HepG2 (cell line): ENCODE data around the gene TIFAB. TPM values are rescaled to one million over a fixed set of nuclear protein-coding genes. Genes with fewer than 3 reads are reported as not detected.

Experiments used
- ATAC-seq: fragments of 200-7000 bp; cut with Tn5 transposase; 3 replicates; pipeline ENCODE4 v1.9.1; 2020; ENCODE audit warnings: mild to moderate bottlenecking, moderate library complexity
- BruUV-seq: library from RNA; stranded (reverse); fragments of 400-500 nt; replicated peaks from 2 replicates; lab custom pipeline; 2021; lab: Mats Ljungman, UMichigan
- CTCF ChIA-PET: fragments of 300-600 bp; formaldehyde crosslinking; extraction: SDS; loops from one replicate; lab custom pipeline; 2021; ENCODE audit warnings: low total read pairs, inconsistent platforms, low intra/inter-chr PET ratio; lab: Yijun Ruan, JAX
- POLR2A ChIA-PET: fragments of 350-600 bp; sonication (Branson Sonifier 250); formaldehyde crosslinking; loops from one replicate; lab custom pipeline; 2020; ENCODE audit warnings: antibody characterized with exemption, inconsistent platforms; lab: Yijun Ruan, JAX
- DNase-seq: peaks from one replicate; pipeline ENCODE4 v3.0.0-alpha.2; 2015; ENCODE audit warnings: low spot score
- FAIRE-seq: peaks from 3 replicates; lab custom pipeline; 2011; peaks lifted over from hg19 to GRCh38; lab: Jason Lieb, UNC
- H2AFZ ChIP-seq: one replicate; pipeline ENCODE4 v1.6.1; 2011; ENCODE audit warnings: low read length, inconsistent platforms
- H3K27ac ChIP-seq: fragments of 300-600 bp; 3 replicates; pipeline ENCODE4 v1.8.0; 2011; ENCODE audit warnings: mixed run types, mild to moderate bottlenecking, mixed read lengths, low read length, inconsistent platforms; ENCODE audit not compliant: insufficient read depth; ENCODE audit errors: extremely low read length
- H3K27me3 ChIP-seq, 2 experiments: fragments of 200-600 bp in 1 of 2; 2 replicates in 1 of 2; 3 replicates in 1 of 2; pipeline versions ENCODE4 v1.6.0 to v1.8.0; 2011; ENCODE audit warnings: low read length in 2 of 2, mild to moderate bottlenecking in 2 of 2, moderate library complexity in 2 of 2, inconsistent platforms in 1 of 2; ENCODE audit not compliant: insufficient read depth in 2 of 2, control insufficient read depth in 1 of 2
- H3K36me3 ChIP-seq, 2 experiments: fragments of 200-600 bp in 1 of 2; replicated peaks in 1 of 2; 2 replicates in 1 of 2; 3 replicates in 1 of 2; pipeline versions ENCODE4 v1.5.1 to v1.8.0; 2011; ENCODE audit warnings: low read length in 2 of 2, inconsistent platforms in 1 of 2; ENCODE audit not compliant: insufficient read depth in 2 of 2, control insufficient read depth in 1 of 2
- H3K4me1 ChIP-seq: 2 replicates; pipeline ENCODE4 v1.5.1; 2012; ENCODE audit warnings: low read length, inconsistent platforms; ENCODE audit not compliant: insufficient read depth
- H3K4me2 ChIP-seq: 2 replicates; pipeline ENCODE4 v1.6.0; 2011; ENCODE audit warnings: low read depth, low read length, inconsistent platforms
- H3K4me3 ChIP-seq, 3 experiments: fragments of 200-600 bp in 1 of 3; sonication (generic), shearing (Covaris generic) in 1 of 3; replicated peaks in 1 of 3; 2 replicates each; pipeline ENCODE4 v1.5.1; 2011 to 2016; ENCODE audit warnings: low read length in 3 of 3, inconsistent platforms in 2 of 3, low read depth in 2 of 3, mild to moderate bottlenecking in 2 of 3, control low read depth in 1 of 3, mixed read lengths in 1 of 3; ENCODE audit not compliant: insufficient read depth in 1 of 3
- H3K79me2 ChIP-seq: one replicate; pipeline ENCODE4 v1.6.1; 2011; ENCODE audit warnings: low read length, inconsistent platforms; ENCODE audit not compliant: insufficient read depth
- H3K9ac ChIP-seq: 2 replicates; pipeline ENCODE4 v1.6.0; 2011; ENCODE audit warnings: mild to moderate bottlenecking, low read depth, low read length, inconsistent platforms; ENCODE audit not compliant: insufficient read depth
- H3K9me3 ChIP-seq: 2 replicates; pipeline ENCODE4 v1.5.1; 2012; ENCODE audit warnings: mild to moderate bottlenecking, low read length
- H4K20me1 ChIP-seq: 2 replicates; pipeline ENCODE4 v1.6.0; 2011; ENCODE audit warnings: inconsistent platforms, mild to moderate bottlenecking, low read length, moderate library complexity; ENCODE audit not compliant: insufficient read depth
- ATF7 ChIP-seq, 2 experiments: fragments of 450-650 bp in 1 of 2; sonication (generic) in 1 of 2; formaldehyde crosslinking in 1 of 2; IDR thresholded peaks; 2 replicates each; pipeline versions ENCODE4 v1.4.0 to v1.6.1; 2016 to 2020; ENCODE audit warnings: antibody characterized with exemption in 1 of 2, mild to moderate bottlenecking in 1 of 2, missing genetic modification reagents in 1 of 2
- CREB1 ChIP-seq, 2 experiments: fragments of 450-650 bp in 1 of 2; IDR thresholded peaks; 2 replicates each; pipeline ENCODE4 v1.6.1; 2016 to 2017; ENCODE audit warnings: control low read depth in 1 of 2, mild to moderate bottlenecking in 1 of 2, missing compliant biosample characterization in 1 of 2, missing genetic modification characterization in 1 of 2
- NFATC3 ChIP-seq: sonication (generic); formaldehyde crosslinking; IDR thresholded peaks from 2 replicates; pipeline ENCODE4 v1.5.1; 2020; ENCODE audit warnings: mild to moderate bottlenecking, missing genetic modification reagents
- ZNF678 ChIP-seq: sonication (generic); formaldehyde crosslinking; IDR thresholded peaks from 2 replicates; pipeline ENCODE4 v1.4.0; 2020; ENCODE audit warnings: mild to moderate bottlenecking, missing genetic modification reagents
- WGBS: methylation state at CpG from one replicate; pipeline ENCODE4 v1.1.6; 2017; ENCODE audit warnings: low lambda C conversion rate; 5-methylcytosine and 5-hydroxymethylcytosine counted together
- in situ Hi-C: cut with HindIII; loops from 2 replicates; pipeline ENCODE4 v1.10.0; 2017; ENCODE audit warnings: low pct_unique_long_range_greater_than_20kb; ENCODE audit not compliant: extremely low pct_ligation_motif_present
- intact Hi-C: fragments of 100-400 bp; cut with micrococcal nuclease; formaldehyde crosslinking; loops from one replicate; pipeline ENCODE4 v1.10.0; 2022; ENCODE audit not compliant: unreplicated experiment
- polyA plus RNA-seq, 8 experiments: library from polyadenylated mRNA; depleted of rRNA in 3 of 8; stranded (reverse) in 7 of 8; unstranded in 1 of 8; fragments of >200 nt; fragmentation: Illumina TruSeq in 4 of 8; extraction: Trizol in 4 of 8; gene quantifications; 2 replicates each; pipeline versions ENCODE4 v1.2.1 to v1.2.3, GENCODE V29; 2011 to 2016; ENCODE audit warnings: low read depth in 4 of 8, missing spikeins in 1 of 8, mixed read lengths in 1 of 8; ENCODE audit not compliant: insufficient read depth in 1 of 8
- total RNA-seq, 5 experiments: library from RNA; depleted of rRNA; stranded (reverse); fragments of >200 nt; fragmentation: Illumina TruSeq; extraction: Trizol; gene quantifications; 2 replicates each; pipeline ENCODE4 v1.2.3, GENCODE V29; 2016; ENCODE audit warnings: low read depth in 1 of 5
- TF ChIP-seq, protein P1 (sequence below): sonication (generic); formaldehyde crosslinking; IDR thresholded peaks from 2 replicates; pipeline ENCODE4 v1.8.0; 2022; ENCODE audit warnings: missing genetic modification reagents, mild to moderate bottlenecking, moderate library complexity, borderline replicate concordance

The TIFAB gene
- total and polyA plus RNA-seq, 2 of the 13 experiments (the other 11 are each of a cell fraction or from before 2014, with no cell fraction given), result not detected

DNA sequence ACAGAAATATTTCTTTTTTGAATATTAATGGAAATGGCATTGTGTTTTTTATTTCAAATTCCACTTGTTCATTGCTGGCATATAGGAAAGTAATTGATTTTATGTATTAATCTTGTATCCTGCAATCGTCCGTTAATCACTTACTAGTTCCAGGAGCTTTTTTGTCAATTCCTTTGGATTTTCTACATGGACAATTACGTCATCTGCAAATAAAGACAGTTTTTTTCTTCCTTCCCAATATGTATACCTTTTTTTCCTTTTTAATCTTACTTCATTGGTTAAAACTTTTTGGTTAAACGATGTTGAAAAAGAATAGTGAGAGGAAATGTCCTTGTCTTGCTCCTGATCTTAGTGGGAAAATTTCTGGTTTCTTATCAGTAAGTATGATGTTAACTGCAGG is 1.5 kb upstream of the TIFAB start:
- ATAC-seq (no peak), FAIRE-seq (no peak), DNase-seq (no peak)
- no peak overlapping the region for H3K9ac ChIP-seq
- POLR2A ChIA-PET, result no interaction called here
- H3K79me2 ChIP-seq, result no peaks in the 10 kb centered on the region
- no peak overlapping the region for H2AFZ ChIP-seq
- CTCF ChIA-PET, result no interaction called here
- H3K27ac ChIP-seq, result no peak overlapping the region
- in situ Hi-C loops, result loop anchor here (25.0 kb wide), 1 partner anchor 284 kb away; no protein-coding TSS in a partner anchor
- no peaks in the 10 kb centered on the region for H4K20me1 ChIP-seq
- no TSS peak for BruUV-seq
- H3K9me3 ChIP-seq, result no peaks in the 10 kb centered on the region
- intact Hi-C loops, result no loop called here
- no peaks in the 10 kb centered on the region for H3K4me1 ChIP-seq
- no peak overlapping the region for H3K4me2 ChIP-seq
- peaks cover 4 to 17% of the 10 kb centered on the region in 2 experiments; a peak in 2 of 5 replicates for H3K27me3 ChIP-seq
- H3K4me3 ChIP-seq, result no peak overlapping the region
- TF ChIP-seq CREB1 (IDR thresholded peaks at IDR 0.05), result peak; percentile 3; the same call in 1 of the 2 replicates
- TF ChIP-seq CREB1 (CRISPR knock-in tag; IDR thresholded peaks at IDR 0.05), result no peak
- TF ChIP-seq NFATC3 (CRISPR knock-in tag), result no peak
- no peak for TF ChIP-seq ZNF678
- TF ChIP-seq ATF7 (IDR thresholded peaks at IDR 0.05), result peak; percentile 93
- no peak for TF ChIP-seq ATF7 (CRISPR knock-in tag; IDR thresholded peaks at IDR 0.05)
- TF ChIP-seq, all 625 proteins: peak for 2
- 31% methylated on average over 4 of the region's 4 CpGs for WGBS
- no peaks in the 10 kb centered on the region for H3K36me3 ChIP-seq

GRCh38 chr5:135451581-135452320 is 400 bp downstream of the TIFAB start:
- no peaks in the 10 kb centered on the region for H3K4me1 ChIP-seq
- intact Hi-C loops, result no loop called here
- no peak for FAIRE-seq
- ATAC-seq, result no peak
- no peaks in the 10 kb centered on the region for H3K36me3 ChIP-seq
- H3K79me2 ChIP-seq, result no peaks in the 10 kb centered on the region
- H3K27ac ChIP-seq, result no peak overlapping the region
- no peak for DNase-seq
- TF ChIP-seq, protein P1, sequence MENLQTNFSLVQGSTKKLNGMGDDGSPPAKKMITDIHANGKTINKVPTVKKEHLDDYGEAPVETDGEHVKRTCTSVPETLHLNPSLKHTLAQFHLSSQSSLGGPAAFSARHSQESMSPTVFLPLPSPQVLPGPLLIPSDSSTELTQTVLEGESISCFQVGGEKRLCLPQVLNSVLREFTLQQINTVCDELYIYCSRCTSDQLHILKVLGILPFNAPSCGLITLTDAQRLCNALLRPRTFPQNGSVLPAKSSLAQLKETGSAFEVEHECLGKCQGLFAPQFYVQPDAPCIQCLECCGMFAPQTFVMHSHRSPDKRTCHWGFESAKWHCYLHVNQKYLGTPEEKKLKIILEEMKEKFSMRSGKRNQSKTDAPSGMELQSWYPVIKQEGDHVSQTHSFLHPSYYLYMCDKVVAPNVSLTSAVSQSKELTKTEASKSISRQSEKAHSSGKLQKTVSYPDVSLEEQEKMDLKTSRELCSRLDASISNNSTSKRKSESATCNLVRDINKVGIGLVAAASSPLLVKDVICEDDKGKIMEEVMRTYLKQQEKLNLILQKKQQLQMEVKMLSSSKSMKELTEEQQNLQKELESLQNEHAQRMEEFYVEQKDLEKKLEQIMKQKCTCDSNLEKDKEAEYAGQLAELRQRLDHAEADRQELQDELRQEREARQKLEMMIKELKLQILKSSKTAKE (CRISPR knock-in tag), result no peak
- no peak overlapping the region for H3K4me2 ChIP-seq
- WGBS, result 56% methylated on average over 16 of the region's 17 CpGs
- CTCF ChIA-PET, result no interaction called here
- H3K4me3 ChIP-seq, result no peak overlapping the region
- in situ Hi-C loops, result loop anchor here (25.0 kb wide), 1 partner anchor 286 kb away; no protein-coding TSS in a partner anchor
- POLR2A ChIA-PET, result no interaction called here
- no TSS peak for BruUV-seq
- H2AFZ ChIP-seq, result no peak overlapping the region
- H3K27me3 ChIP-seq, result peaks cover 3 to 24% of the 10 kb centered on the region in 2 experiments; a peak in 4 of 5 replicates
- no peak overlapping the region for H3K9ac ChIP-seq
- H4K20me1 ChIP-seq, result no peaks in the 10 kb centered on the region
- no peaks in the 10 kb centered on the region for H3K9me3 ChIP-seq
